Fibroblast of peridontal ligament (primary cell): ENCODE data around the gene LRMDA.

ENCODE experiments used
- DNase-seq: peaks from one replicate; pipeline ENCODE4 v3.0.0-alpha.2; 2010; ENCODE audit errors: extremely low read depth

LRMDA gene

DNA sequence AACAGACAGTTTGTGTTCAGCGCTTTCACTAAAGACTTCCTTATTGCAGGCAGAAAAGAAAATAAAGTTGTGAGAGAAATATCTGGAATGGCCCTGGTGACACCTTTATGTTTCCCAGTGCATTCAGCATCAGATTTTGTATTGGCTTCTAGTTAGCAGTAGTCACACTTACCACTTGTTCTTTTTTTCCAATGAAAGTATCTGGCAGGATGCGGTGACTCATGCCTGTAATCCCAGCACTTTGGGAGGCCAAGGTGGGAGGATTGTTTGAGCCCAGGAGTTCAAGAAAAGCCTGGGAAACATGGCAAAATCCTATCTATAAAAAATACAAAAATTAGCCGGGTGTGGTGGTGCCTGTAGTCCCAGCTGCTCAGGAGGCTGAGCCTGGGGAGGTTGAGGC, 649.6 kb downstream of the LRMDA start:
- no peak for DNase-seq

DNA sequence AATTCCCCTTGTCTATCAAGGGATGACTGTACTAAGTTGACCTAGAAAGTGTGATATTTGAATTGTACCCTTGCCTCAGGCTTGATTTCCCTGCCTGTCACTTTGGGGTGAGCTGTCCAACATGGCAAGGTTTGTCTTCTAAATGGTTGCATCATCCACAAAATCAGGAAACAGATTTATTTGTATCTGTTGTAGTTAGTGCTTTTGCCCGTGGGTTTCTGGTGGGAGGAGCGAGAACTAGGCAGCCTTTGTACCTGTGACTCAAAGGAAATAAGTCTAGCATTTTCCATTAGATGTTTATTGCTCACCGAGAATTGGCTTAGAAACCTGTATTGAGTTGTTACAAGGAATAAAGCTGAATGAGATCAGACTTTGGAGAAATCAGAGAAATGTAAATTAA, 650.8 kb downstream of the LRMDA start:
- DNase-seq: no peak

DNA sequence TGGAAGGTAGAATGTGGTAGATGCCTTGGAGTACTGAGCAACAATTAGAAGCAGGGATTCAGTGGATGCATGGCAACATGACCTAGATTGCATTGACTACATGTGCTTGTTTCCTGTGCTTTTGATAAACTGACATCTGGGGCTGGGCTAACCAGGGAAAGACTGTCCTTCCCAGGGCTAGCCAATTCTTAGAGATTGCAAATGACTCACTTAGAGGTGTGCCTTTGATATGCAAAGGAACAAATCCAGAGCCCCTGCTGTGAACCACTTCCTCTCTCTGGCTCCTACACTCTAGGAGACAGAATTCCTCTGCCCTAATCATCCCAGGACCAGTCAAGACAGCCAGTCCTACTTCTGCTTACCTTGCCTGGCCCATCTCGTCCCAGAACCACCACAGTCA, 651.5 kb downstream of the LRMDA start:
- DNase-seq: no peak

DNA sequence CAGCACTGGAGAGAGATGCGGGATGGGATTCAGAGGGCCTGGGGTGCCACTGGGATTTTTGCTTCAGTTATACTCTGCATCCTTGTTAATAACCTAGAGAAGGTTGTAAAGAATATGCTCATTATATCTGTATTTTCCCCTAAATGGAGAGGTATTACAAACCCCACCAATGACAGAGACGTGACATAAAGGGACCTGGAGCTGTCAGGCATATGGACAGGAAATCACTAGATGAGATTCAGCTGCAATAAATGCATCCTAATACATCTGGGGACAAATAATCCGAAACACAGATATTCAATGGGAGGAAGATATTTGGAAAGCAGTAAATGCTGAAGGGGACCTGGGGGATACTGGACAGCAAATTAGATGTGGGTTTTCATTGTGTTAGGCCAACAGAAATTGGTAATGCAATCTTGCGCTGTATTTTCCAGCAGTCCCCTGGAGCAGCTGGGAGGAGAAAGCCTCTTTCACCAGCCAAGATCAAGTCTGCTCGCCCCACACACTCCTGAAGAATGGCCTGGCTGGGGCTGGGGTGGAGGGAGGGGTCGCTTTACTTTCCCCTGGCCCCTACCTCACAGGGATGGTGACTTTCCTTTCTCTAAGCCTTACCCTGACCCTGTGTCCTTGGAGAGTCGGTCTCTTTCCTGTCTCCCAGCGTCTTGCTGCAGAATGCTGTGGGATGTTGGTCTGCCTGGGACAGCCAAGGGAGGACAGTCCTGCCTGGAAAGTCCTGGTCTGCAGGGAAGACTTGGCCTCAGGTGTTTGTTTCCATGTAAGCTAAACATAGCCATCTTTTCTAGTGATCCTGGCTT, 653.8 kb downstream of the LRMDA start:
- DNase-seq: no peak

DNA sequence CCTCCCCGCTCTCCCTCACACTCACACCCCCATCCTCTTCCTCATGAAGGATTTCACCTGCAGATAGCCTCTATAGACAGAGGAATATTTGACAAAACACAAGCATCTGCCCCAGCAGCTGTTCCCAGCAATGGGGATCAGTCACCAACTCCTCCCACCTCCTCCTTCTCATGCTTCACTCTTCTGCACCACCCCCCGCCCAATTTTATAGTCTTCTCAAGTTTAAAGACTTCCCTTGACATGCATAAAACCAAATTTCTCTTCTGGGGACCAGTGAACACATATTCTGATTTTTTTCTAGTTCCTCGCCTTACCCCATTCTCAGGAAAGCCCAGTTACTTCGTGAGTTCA, 654.4 kb downstream of the LRMDA start:
- DNase-seq: no peak

DNA sequence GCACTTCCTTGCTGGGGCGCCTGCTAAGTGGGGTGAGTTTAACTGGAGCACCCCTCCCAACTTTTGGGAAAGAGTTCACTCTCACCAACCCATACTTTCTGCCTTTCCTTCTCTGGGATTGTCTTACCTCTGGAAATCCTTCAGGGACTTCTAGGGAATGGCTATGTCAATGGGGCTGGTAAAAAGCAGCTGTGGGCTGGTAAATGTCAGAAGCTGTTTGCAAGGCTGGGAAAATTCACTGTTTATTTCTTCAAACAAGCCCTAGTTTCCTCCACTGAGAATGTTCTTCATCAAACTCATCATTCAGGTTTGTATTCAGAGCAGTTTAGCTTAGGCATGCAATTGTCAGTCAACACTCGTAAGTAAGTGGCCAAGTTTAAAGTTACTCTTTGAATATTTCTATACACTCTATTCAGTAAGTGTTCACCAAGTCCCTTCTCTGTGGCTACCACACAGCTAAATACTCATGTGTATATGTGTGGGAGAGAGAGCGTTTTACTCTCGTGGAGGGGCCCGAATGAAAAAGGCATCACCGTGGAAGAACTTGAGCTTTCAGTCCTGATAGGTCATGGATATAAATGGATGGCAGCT, 654.8 kb downstream of the LRMDA start:
- no peak for DNase-seq

DNA sequence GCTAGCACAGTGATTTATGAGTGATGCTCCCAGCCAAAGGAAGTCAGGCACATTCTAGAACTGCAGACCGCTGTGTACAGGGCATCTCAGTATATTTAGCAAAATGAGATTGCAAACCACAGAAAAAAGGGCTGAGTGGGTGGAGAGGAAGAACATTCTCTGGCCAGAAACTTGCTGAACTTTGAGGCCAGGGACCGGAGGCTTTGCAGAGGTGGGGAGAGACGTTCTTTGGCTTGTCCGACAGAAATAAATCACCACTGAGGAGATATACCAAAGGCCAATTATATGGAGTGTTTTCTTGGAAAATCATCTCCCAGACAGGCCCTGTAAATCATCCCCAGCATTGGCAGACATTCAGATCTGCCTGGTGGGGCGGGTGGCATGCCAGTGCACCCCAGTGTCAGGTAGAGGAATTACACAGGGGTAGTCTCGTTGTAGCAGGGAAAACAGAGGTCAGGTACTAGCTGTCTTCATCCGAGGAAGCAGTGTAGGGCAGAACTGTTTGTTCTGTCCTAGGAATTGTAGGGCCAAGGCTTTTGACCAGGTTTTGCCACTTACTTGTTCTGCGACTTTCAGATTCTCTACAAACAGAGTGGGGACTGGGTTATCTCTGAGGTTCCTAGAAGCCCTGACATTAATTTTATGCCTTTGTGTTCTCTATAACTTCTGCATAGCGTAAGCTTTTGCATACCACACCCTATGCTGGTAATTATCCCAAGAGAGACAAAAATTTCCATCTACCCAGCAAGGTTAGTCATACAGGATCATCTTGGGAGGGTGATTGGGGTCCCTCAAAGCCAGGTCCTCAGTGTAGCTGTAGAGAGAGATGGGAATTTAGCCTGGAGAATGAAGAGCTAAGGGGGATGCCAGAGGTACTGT, 655.6 kb downstream of the LRMDA start:
- DNase-seq: peak; percentile 62

DNA sequence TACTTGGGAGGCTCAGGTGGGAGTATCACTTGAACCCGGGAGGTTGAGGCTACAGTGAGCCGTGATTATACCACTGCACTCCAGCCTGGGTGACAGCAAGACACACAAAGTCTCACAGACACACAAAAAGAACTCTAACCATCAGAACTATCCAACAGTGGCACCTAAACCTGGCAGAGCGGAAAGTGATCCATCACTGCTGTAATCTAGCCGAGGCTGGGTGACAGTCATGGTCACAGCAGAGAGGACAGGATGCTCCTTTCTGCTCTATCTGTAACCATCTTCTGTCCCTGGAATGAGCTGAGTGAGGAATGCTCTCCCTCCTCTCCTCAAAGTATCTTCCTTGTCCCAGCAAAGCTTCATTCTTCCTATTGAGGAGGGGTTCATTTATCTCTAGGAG, 656.6 kb downstream of the LRMDA start:
- no peak for DNase-seq

DNA sequence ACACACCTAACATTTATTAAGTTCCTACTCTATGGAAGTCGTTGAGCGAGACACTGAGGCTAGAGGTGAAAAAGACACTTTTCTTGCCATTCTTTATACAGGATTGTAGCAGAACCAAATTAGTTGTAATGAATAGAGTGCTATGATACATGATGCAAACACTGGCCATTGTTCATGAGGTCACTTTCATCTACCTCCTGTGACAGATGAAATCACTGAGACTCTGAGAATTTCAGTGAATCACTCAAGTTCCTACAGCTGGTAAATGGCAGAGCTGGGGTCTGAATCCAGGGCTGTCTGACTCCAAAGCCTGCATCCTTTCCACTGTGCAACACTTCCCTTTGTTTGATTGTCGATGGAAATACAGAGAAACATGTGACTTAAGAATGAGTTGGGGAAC, 657.6 kb downstream of the LRMDA start:
- DNase-seq: no peak

DNA sequence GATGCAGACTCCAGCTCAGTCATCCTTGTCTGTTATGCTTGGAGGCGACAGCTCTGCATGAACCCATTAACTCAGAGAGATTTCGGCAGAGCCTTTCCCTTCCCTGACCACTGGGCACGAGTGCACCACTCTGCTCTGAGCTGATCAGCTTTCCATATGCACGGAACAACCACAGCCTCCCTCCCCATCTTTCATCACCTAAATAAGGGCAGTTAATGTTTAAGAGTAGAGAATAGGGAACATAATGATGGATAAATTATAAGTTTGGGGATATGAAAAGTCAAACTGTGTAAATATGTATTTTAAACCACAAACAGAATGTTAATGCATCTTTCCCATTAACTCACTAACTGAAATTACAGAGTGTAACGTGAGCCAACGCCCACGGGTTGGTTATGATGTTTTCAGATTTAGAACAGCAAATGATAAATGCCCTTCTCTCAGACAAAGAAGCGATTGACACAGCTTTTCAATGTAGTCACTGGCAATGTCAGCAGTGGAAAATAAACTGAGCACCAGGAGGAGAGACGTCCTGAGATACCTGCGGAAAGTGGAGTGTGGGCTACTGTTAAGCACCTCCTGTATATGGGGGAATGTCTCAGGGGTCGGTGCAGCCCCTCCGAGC, 658.2 kb downstream of the LRMDA start:
- no peak for DNase-seq

DNA sequence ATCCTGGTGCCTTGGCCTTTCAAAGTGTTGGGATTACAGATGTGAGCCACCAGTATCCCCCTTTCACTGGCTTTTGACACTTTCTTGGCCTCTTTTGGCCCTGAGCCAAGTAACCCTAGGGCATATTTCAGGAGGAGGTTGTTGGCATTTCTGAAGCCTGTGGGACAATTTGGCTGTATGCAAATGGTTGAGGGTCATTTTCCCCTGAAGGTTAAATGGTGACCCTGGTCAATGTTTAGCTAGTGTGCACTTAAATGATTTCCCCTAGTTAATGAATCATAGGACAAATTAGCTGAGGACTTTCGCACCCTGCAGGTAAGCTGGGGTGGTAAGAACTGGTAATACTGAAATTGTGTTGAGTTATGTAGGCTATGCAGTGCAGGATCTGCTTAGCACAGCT, 660.5 kb downstream of the LRMDA start:
- no peak for DNase-seq

DNA sequence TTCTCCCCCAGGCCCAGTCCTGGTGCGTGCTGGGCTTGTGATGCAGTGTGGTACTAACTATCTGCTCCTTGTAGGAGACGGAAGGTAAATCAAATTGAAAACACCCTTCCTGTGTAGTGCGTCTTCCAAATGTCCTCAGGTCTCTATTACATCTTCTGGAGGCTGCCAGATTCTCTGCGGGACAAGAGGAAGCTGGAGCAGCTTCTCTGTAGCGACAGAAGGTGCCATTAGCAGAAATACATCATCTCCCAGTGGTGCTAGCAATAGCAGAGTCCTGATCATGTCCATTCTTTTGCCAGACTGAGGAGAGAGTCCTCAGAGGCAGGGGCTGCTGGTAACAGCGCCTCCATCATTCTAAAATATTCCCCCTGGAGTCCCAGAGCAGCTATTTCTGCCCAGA, 675.2 kb downstream of the LRMDA start:
- no peak for DNase-seq

DNA sequence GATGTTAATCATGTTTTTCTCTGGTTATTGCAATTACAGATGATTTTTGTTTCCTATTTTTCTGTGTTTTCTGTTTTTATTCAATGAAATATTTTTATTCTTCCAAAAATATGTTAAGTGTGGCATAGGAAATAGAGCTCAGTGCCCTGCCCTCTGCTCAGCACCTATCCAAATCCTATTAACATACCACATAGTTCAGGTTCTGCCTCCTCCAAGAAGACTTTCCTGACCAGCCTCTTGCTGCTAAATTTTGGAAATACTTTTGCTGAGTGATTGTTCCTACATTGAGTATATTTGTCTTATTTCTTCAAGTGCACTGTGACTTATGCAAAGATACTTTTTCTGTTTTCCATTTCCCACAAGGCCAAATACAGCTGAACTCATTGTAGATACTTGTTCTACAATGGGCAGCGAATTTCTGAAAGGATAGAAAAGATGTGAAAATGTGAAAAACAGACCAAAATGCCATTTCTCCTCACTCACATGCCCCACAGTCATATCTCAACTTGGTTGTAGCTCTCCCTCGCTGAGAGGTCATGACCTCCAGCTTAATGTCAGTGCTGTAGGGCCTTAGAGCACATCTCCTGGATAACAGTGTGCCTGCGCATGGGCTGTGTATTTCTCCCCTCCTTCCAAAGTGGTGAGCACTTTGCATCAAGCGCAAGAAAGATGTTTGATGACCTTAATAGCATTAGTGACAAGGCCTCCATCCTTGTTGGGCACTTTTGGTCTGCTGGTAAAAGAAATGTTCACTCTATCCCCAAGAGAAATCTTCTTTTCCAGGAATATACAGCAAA, 677.3 kb downstream of the LRMDA start:
- no peak for DNase-seq

DNA sequence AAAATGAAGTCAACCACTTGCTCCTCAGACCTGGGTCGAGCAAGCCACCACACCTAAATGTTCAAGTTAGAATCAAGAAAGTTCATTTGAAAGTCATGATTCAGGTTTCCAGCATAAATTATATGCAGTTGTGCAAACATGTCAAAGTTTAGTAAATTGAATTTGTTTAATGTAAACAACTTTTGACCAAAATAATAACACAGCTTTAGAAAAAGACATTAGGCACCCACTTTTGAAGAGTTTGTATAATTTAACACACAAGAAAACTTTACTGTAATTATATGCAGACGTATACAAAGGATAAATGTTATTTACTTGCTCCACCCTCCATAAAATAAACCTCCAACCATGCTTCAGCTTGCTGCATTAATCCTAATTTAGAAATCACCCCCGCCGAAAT, 680.0 kb downstream of the LRMDA start:
- no peak for DNase-seq

DNA sequence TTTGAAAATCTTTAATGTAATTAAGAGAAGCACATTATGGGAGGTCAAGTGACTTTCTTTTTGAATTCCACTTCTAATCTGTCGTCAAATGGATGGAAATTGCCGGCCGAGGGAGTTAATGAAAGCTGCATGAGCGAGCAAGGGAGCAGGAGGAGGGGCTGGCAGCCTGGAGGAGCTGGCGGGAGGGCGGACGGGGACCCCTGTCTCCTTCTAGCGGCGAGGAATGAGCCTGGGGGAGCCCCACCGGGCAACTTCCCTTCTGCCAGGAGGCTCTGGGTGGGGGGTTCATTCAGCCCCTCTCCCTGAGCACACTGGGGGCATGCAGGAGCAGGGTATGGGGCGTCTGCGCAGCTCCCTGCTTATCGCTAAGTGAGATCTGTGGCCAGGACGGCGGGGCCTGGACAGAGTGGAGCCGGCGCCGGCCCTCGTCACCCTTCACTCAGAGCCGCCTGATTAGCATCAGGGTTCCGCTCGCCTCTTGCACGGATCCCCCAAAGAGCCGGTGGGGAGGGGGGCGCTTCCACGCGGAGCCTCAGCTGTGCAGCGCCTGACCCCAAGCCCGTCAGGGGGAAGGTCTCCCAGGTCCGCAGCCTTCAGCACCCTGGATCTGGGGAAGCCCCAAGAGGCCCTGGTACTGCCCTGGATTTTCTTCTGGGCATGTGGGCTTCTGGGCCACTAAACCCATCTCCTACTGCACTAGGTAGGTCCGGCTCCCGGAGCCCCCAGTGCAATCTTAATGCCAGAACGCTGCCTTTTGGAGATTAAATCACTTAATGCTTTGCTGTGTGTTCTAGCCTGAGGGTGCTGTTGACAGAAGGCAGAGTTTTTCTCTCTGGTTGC, 680.8 kb downstream of the LRMDA start:
- DNase-seq: no peak

DNA sequence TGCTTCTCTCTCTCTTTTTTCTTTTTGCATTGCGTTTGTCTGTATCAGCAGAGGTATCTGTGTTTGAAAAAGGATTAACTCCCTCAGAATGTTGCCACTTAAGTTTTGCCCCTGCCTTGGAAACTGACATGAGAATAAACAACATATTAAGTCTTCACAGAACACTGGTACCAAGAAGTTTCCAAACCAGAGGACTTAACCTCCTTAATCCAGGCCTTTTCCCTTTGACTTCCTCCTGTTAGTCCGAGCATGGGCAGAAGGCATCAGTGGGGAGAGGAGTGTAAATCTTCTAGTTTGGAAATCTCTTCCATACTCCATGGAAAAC, 681.4 kb downstream of the LRMDA start:
- no peak for DNase-seq

DNA sequence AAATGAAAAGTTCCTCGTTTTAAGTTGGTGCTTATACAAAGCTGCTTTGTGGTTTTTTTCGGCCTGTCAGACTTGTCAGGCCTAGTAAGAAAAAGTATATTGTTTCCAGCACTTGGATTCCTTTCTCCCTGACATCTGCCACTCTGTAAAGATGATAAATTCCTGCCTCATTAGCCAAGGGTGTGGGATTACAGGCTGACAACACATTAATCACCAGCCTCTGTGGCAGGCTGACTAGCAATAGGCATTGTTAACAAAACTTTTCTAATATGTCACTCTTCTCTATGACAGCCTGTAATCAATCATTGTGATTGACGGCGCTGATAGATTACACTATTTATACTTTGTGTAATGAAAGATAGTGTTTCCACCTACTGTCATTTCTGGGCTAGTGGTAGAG, 682.5 kb downstream of the LRMDA start:
- DNase-seq: peak; percentile 46

DNA sequence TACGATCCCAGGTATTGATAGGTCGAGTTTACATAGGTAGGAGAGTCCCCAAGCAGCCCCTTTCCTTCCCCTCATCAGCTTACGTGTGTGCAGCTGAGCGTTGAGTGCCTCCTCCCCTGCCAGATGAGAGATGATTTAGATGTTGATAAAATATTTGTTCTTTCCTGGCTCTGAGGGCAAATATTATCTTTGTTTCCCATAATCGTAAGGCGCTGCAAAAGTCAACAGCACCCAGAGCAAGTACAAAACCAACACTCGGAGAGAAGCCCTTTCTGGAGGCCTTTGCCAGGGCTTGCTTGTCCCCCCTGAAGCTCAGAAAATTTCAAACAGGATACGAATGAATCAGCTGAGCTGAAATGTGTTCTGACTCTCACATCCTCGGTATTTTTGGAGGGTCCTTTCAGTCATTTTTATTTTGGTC, 683.2 kb downstream of the LRMDA start:
- DNase-seq: no peak

DNA sequence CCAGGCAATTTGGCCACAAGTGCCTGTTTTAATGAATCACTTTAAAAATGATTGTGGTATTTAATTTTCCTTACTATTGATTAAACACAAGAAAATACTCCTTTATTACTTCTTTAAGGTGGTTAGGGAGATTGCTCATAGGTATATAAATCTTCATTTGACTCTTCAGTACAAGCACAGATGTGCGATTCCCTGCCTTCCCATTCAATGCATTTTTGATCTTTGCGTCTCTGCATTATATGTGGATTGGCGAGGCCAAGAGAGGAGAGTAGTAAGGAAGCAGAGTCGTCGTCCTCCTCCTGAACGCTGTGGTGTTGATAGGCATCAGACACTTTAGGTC, 683.7 kb downstream of the LRMDA start:
- DNase-seq: no peak

DNA sequence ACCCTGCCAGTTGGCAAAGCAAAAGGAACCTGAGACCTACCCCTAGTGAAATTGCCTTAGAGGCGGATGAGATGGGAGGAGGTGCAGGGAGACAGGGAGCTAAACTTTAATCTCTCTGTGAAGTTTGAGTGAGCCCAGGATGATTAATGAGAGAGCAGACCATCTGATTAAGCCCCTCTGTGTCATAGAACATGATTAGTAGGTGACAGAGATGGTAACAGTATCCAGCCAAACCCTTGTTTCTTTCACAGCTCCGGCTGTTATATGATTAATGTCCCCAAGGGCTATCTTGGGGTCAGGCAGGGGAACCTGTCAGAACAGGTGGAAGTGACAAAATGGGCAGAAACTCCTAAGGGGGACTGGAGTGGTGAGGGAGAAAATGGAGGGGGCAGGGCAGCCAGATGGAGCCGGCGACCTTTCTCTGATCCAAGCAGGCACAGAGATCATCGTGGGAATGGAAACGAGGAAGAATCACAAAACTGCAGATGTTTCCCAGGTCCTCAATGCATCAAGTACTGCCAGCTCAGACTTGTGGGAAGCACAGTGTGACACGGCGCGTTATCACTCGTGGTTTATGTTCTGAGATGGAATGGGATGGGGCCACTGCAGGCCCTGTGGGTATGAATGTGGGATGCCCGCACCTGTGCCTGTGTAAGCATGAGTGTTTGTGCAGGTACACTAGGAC, 684.2 kb downstream of the LRMDA start:
- no peak for DNase-seq
